Neural crest cell (in vitro differentiated cells): Measurements from ENCODE around the gene PPP1R9A. TPM values are rescaled to one million over a fixed set of nuclear protein-coding genes. Genes with fewer than 3 reads are reported as not detected.
"Not testable (repeated sequence)": the region's sequence is repeated elsewhere in the genome, so short reads cannot be mapped to it uniquely, and the experiment has no call there.

Experiments
- DNase-seq: peaks from one replicate; pipeline ENCODE4 v3.0.0; 2021; ENCODE audit warnings: low read depth, mixed read lengths, low spot score
- H3K27ac Mint-ChIP-seq: one replicate; pipeline ENCODE4 v1.8.0; 2021; ENCODE audit warnings: mild to moderate bottlenecking, mixed read lengths; ENCODE audit not compliant: unreplicated experiment
- H3K27me3 Mint-ChIP-seq: 2 replicates; pipeline ENCODE4 v1.8.0; 2021; ENCODE audit warnings: low read depth, mild to moderate bottlenecking, mixed read lengths
- H3K36me3 Mint-ChIP-seq: 2 replicates; pipeline ENCODE4 v1.8.0; 2021; ENCODE audit warnings: low read depth, mild to moderate bottlenecking, mixed read lengths
- H3K4me1 Mint-ChIP-seq: 2 replicates; pipeline ENCODE4 v1.8.0; 2021; ENCODE audit warnings: mixed read lengths
- H3K4me3 Mint-ChIP-seq: one replicate; pipeline ENCODE4 v1.8.0; 2021; ENCODE audit warnings: mild to moderate bottlenecking, mixed read lengths
- H3K9me3 Mint-ChIP-seq: 2 replicates; pipeline ENCODE4 v1.8.0; 2021; ENCODE audit warnings: mixed read lengths
- CTCF ChIP-seq: fragments of 200-600 bp; sonication (generic); conservative IDR thresholded peaks from 2 replicates; pipeline ENCODE4 v1.5.0; 2021; ENCODE audit warnings: antibody characterized with exemption, mild to moderate bottlenecking
- total RNA-seq: library from RNA; stranded (reverse); gene quantifications from 2 replicates; pipeline ENCODE4 v1.2.1, GENCODE V29; 2021

PPP1R9A gene
- total RNA-seq, 1 donor from 2014 or later: 21.2 TPM

- no peaks in the 10 kb centered on the region for H3K27me3 Mint-ChIP-seq
- TF ChIP-seq CTCF: no peak
- DNase-seq: no peak
- H3K9me3 Mint-ChIP-seq: peaks cover 2% of the 10 kb centered on the region
- H3K36me3 Mint-ChIP-seq: no peaks in the 10 kb centered on the region
- H3K27ac Mint-ChIP-seq: no peak overlapping the region
- no peak overlapping the region for H3K4me3 Mint-ChIP-seq
- peaks cover 7% of the 10 kb centered on the region for H3K4me1 Mint-ChIP-seq
Measured at GRCh38 chr7:94998266-94999068, 91.1 kb downstream of the PPP1R9A start.

- H3K36me3 Mint-ChIP-seq: no peaks in the 10 kb centered on the region
- H3K4me3 Mint-ChIP-seq: no peak overlapping the region
- no peaks in the 10 kb centered on the region for H3K27me3 Mint-ChIP-seq
- no peak for TF ChIP-seq CTCF
- no peak for DNase-seq
- peaks cover 7% of the 10 kb centered on the region for H3K4me1 Mint-ChIP-seq
- H3K27ac Mint-ChIP-seq: no peak overlapping the region
- peaks cover 2% of the 10 kb centered on the region for H3K9me3 Mint-ChIP-seq
Measured at GRCh38 chr7:94999069-94999351, 91.6 kb downstream of the PPP1R9A start.

GRCh38 chr7:94999601-95000000 is 92.2 kb downstream of the PPP1R9A start:
- H3K4me1 Mint-ChIP-seq, H3K36me3 Mint-ChIP-seq, DNase-seq, H3K4me3 Mint-ChIP-seq, H3K27ac Mint-ChIP-seq, H3K9me3 Mint-ChIP-seq, H3K27me3 Mint-ChIP-seq: not testable (repeated sequence)

GRCh38 chr7:95001258-95001657 is 93.9 kb downstream of the PPP1R9A start:
- no peak overlapping the region for H3K27ac Mint-ChIP-seq
- no peak for DNase-seq
- H3K9me3 Mint-ChIP-seq: no peaks in the 10 kb centered on the region
- no peak for TF ChIP-seq CTCF
- H3K27me3 Mint-ChIP-seq: no peaks in the 10 kb centered on the region
- H3K4me3 Mint-ChIP-seq: no peak overlapping the region
- no peaks in the 10 kb centered on the region for H3K36me3 Mint-ChIP-seq
- peaks cover 7% of the 10 kb centered on the region for H3K4me1 Mint-ChIP-seq

GRCh38 chr7:95001815-95002561 is 94.6 kb downstream of the PPP1R9A start:
- H3K27ac Mint-ChIP-seq: no peak overlapping the region
- H3K9me3 Mint-ChIP-seq: no peaks in the 10 kb centered on the region
- H3K4me1 Mint-ChIP-seq: peaks cover 7% of the 10 kb centered on the region
- DNase-seq: no peak
- no peak overlapping the region for H3K4me3 Mint-ChIP-seq
- H3K36me3 Mint-ChIP-seq: no peaks in the 10 kb centered on the region
- H3K27me3 Mint-ChIP-seq: no peaks in the 10 kb centered on the region
- TF ChIP-seq CTCF: no peak

- Mint-ChIP-seq H3K9me3 (no peaks in the 10 kb centered on the region), H3K4me1 (peaks cover under 1% of the 10 kb centered on the region), H3K36me3 (no peaks in the 10 kb centered on the region), H3K27ac (no peak overlapping the region), H3K27me3 (no peaks in the 10 kb centered on the region), H3K4me3 (no peak overlapping the region)
- TF ChIP-seq CTCF: no peak
- no peak for DNase-seq
Measured at GRCh38 chr7:95002775-95003174, 95.4 kb downstream of the PPP1R9A start.
